ENCODE results near the gene SPSB1.

SPSB1 gene

GRCh38 chr1:9373619-9374018, 80.9 kb downstream of the SPSB1 start:
- TF ChIP-seq POLR2AphosphoS5 (IDR thresholded peaks at IDR 0.05; ENCODE audit: low read depth, low read length), result no peak
- no peak for TF ChIP-seq FOXP2 (optimal IDR thresholded peaks at IDR 0.05; ENCODE audit: borderline replicate concordance, extremely low read depth, extremely low read length, insufficient read depth)
- TF ChIP-seq TAF1 (IDR thresholded peaks at IDR 0.05; ENCODE audit: borderline replicate concordance, insufficient read depth, low read length), result no peak
- no peak for TF ChIP-seq REST (IDR thresholded peaks at IDR 0.05; ENCODE audit: insufficient read depth in 1 of 2, low read depth in 2 of 2, low read length in 2 of 2)
- no peak for TF ChIP-seq SIN3A (IDR thresholded peaks at IDR 0.05; ENCODE audit: borderline replicate concordance, insufficient read depth, low read length)

- TF ChIP-seq REST (IDR thresholded peaks at IDR 0.05; ENCODE audit: insufficient read depth in 1 of 2, low read depth in 2 of 2, low read length in 2 of 2) (no peak), TAF1 (IDR thresholded peaks at IDR 0.05; ENCODE audit: borderline replicate concordance, insufficient read depth, low read length) (no peak), FOXP2 (optimal IDR thresholded peaks at IDR 0.05; ENCODE audit: borderline replicate concordance, extremely low read depth, extremely low read length, insufficient read depth) (no peak), SIN3A (IDR thresholded peaks at IDR 0.05; ENCODE audit: borderline replicate concordance, insufficient read depth, low read length) (no peak), POLR2AphosphoS5 (IDR thresholded peaks at IDR 0.05; ENCODE audit: low read depth, low read length) (no peak)
These were observed 82.2 kb downstream of the SPSB1 start for GRCh38 chr1:9374748-9375341.

GRCh38 chr1:9375912-9376311, 83.2 kb downstream of the SPSB1 start:
- TF ChIP-seq TAF1 (IDR thresholded peaks at IDR 0.05; ENCODE audit: borderline replicate concordance, insufficient read depth, low read length), result no peak
- TF ChIP-seq FOXP2 (optimal IDR thresholded peaks at IDR 0.05; ENCODE audit: borderline replicate concordance, extremely low read depth, extremely low read length, insufficient read depth), result no peak

- TF ChIP-seq REST (IDR thresholded peaks at IDR 0.05; ENCODE audit: insufficient read depth in 1 of 2, low read depth in 2 of 2, low read length in 2 of 2) (no peak), POLR2AphosphoS5 (IDR thresholded peaks at IDR 0.05; ENCODE audit: low read depth, low read length) (no peak), FOXP2 (optimal IDR thresholded peaks at IDR 0.05; ENCODE audit: borderline replicate concordance, extremely low read depth, extremely low read length, insufficient read depth) (no peak), TAF1 (IDR thresholded peaks at IDR 0.05; ENCODE audit: borderline replicate concordance, insufficient read depth, low read length) (no peak), SIN3A (IDR thresholded peaks at IDR 0.05; ENCODE audit: borderline replicate concordance, insufficient read depth, low read length) (no peak)
These were observed 83.7 kb downstream of the SPSB1 start for GRCh38 chr1:9376430-9376829.

- no peak for TF ChIP-seq POLR2AphosphoS5 (IDR thresholded peaks at IDR 0.05; ENCODE audit: low read depth, low read length)
- TF ChIP-seq REST (IDR thresholded peaks at IDR 0.05; ENCODE audit: insufficient read depth in 1 of 2, low read depth in 2 of 2, low read length in 2 of 2), result no peak
- TF ChIP-seq FOXP2 (optimal IDR thresholded peaks at IDR 0.05; ENCODE audit: borderline replicate concordance, extremely low read depth, extremely low read length, insufficient read depth), result no peak
- no peak for TF ChIP-seq TAF1 (IDR thresholded peaks at IDR 0.05; ENCODE audit: borderline replicate concordance, insufficient read depth, low read length)
These were observed 84.2 kb downstream of the SPSB1 start for GRCh38 chr1:9376886-9377333.
